Gastrocnemius medialis (tissue), 4 donors: ENCODE data around the gene CMIP.

Source experiments
- CTCF ChIP-seq, 5 experiments: fragments of 450-650 bp in 3 of 5; fragments of 200-600 bp in 2 of 5; sonication (generic) in 2 of 5; IDR thresholded peaks in 4 of 5; conservative IDR thresholded peaks in 1 of 5; 1 replicate in 4 of 5; 2 replicates in 1 of 5; pipeline ENCODE4 v1.5.1; 2016 to 2019; ENCODE audit warnings: antibody characterized with exemption in 5 of 5, mild to moderate bottlenecking in 3 of 5, moderate library complexity in 3 of 5
- POLR2A ChIP-seq, 2 donors: fragments of 450-650 bp; IDR thresholded peaks; one replicate each; pipeline ENCODE4 v1.6.1; 2017; ENCODE audit warnings: antibody characterized with exemption in 2 of 2, mild to moderate bottlenecking in 2 of 2, moderate library complexity in 2 of 2

- TF ChIP-seq CTCF (IDR thresholded peaks at IDR 0.05 in 4 of 5, conservative IDR thresholded peaks at IDR 0.05 in 1 of 5) (no peak), POLR2A (IDR thresholded peaks at IDR 0.05) (no peak)
Measured at GRCh38 chr16:81543571-81543970, 99.0 kb downstream of the CMIP start.
